Fibroblast of lung (primary cell): Measurements from ENCODE around the gene SERPINB12. TPM values are rescaled to one million over a fixed set of nuclear protein-coding genes. Genes with fewer than 3 reads are reported as not detected.

Experiments used
- DNase-seq, 2 donors: peaks; one replicate each; pipeline versions ENCODE4 v3.0.0 to v3.0.0-alpha.2; 2010; ENCODE audit warnings: low read depth in 2 of 2
- H2AFZ ChIP-seq: 2 replicates; pipeline ENCODE4 v1.5.1; 2012; ENCODE audit warnings: low read length, control low read depth, inconsistent platforms
- H3K27ac ChIP-seq: 2 replicates; pipeline ENCODE4 v1.5.1; 2011; ENCODE audit warnings: low read length, control low read depth; ENCODE audit not compliant: insufficient read depth
- H3K27me3 ChIP-seq: 2 replicates; pipeline ENCODE4 v1.5.1; 2011; ENCODE audit warnings: mild to moderate bottlenecking, low read length; ENCODE audit not compliant: control insufficient read depth, insufficient read depth
- H3K36me3 ChIP-seq: 2 replicates; pipeline ENCODE4 v1.5.1; 2011; ENCODE audit warnings: low read length; ENCODE audit not compliant: control insufficient read depth, insufficient read depth
- H3K4me1 ChIP-seq: 2 replicates; pipeline ENCODE4 v1.5.1; 2011; ENCODE audit warnings: low read length; ENCODE audit not compliant: control insufficient read depth, insufficient read depth; ENCODE audit errors: extremely low read depth
- H3K4me2 ChIP-seq: 2 replicates; pipeline ENCODE4 v1.5.1; 2011; ENCODE audit warnings: low read length, control low read depth; ENCODE audit not compliant: insufficient read depth; ENCODE audit errors: extremely low read depth
- H3K4me3 ChIP-seq, 4 experiments: fragments of 200-600 bp in 1 of 4; sonication (generic) in 1 of 4; replicated peaks in 1 of 4; 2 replicates each; pipeline ENCODE4 v1.5.1; 2011 to 2016; ENCODE audit warnings: low read length in 4 of 4, low read depth in 3 of 4, mild to moderate bottlenecking in 3 of 4, control low read depth in 2 of 4, inconsistent platforms in 1 of 4, mixed read lengths in 1 of 4; ENCODE audit not compliant: insufficient read depth in 1 of 4; ENCODE audit errors: control extremely low read depth in 1 of 4
- H3K79me2 ChIP-seq: 2 replicates; pipeline ENCODE4 v1.5.1; 2012; ENCODE audit warnings: mild to moderate bottlenecking, low read length, inconsistent platforms; ENCODE audit not compliant: control insufficient read depth, insufficient read depth
- H3K9ac ChIP-seq: 2 replicates; pipeline ENCODE4 v1.5.1; 2011; ENCODE audit warnings: mild to moderate bottlenecking, low read length, control low read depth; ENCODE audit not compliant: insufficient read depth
- H3K9me3 ChIP-seq: 2 replicates; pipeline ENCODE4 v1.5.1; 2012; ENCODE audit warnings: low read depth, low read length; ENCODE audit not compliant: control insufficient read depth, insufficient read depth
- H4K20me1 ChIP-seq: 2 replicates; pipeline ENCODE4 v1.5.1; 2011; ENCODE audit warnings: low read length; ENCODE audit not compliant: control insufficient read depth, insufficient read depth; ENCODE audit errors: extremely low read depth
- CTCF ChIP-seq, 2 donors: IDR thresholded peaks in 1 of 2; conservative IDR thresholded peaks in 1 of 2; 1 replicate in 1 of 2; 2 replicates in 1 of 2; pipeline ENCODE4 v1.5.1; 2011 to 2012; ENCODE audit warnings: low read length in 2 of 2, control low read depth in 1 of 2, inconsistent platforms in 1 of 2, low read depth in 1 of 2, mild to moderate bottlenecking in 1 of 2
- EZH2 ChIP-seq: IDR thresholded peaks from 2 replicates; pipeline ENCODE4 v1.5.1; 2012; ENCODE audit warnings: low read length, control low read depth, mild to moderate bottlenecking; ENCODE audit errors: missing control alignments
- polyA plus RNA-seq, 2 donors: library from polyadenylated mRNA; depleted of rRNA in 1 of 2; stranded (reverse) in 1 of 2; unstranded in 1 of 2; fragments of >200 nt; gene quantifications; 2 replicates each; pipeline ENCODE4 v1.2.1, GENCODE V29; 2011 to 2012; ENCODE audit warnings: missing spikeins in 1 of 2
- total RNA-seq: library from RNA; depleted of rRNA; stranded (reverse); fragments of >200 nt; gene quantifications from 2 replicates; pipeline ENCODE4 v1.2.1, GENCODE V29; 2014

The SERPINB12 gene
- total and polyA plus RNA-seq, 2 donors (not counting 1 experiment from before 2014, with no cell fraction given): 0.07 TPM; not detected in 1

GRCh38 chr18:63515801-63516200 is 26.4 kb upstream of the SERPINB12 start:
- Histone ChIP-seq H3K4me3 (no peak overlapping the region), H3K4me2 (no peak overlapping the region), H3K36me3 (no peaks in the 10 kb centered on the region), H3K9ac (no peak overlapping the region), H3K79me2 (no peaks in the 10 kb centered on the region), H3K27me3 (no peaks in the 10 kb centered on the region), H3K27ac (no peak overlapping the region), H3K4me1 (no peaks in the 10 kb centered on the region), H2AFZ (no peak overlapping the region), H4K20me1 (no peaks in the 10 kb centered on the region), H3K9me3 (no peaks in the 10 kb centered on the region)
- TF ChIP-seq CTCF (conservative IDR thresholded peaks at IDR 0.05 in 1 of 2, IDR thresholded peaks at IDR 0.05 in 1 of 2; ENCODE audit: low read depth in 1 of 2, low read length in 2 of 2) (no peak), EZH2 (no peak)
- DNase-seq: no peak

GRCh38 chr18:63518178-63519012 is 23.8 kb upstream of the SERPINB12 start:
- no peaks in the 10 kb centered on the region for H3K9me3 ChIP-seq
- no peak overlapping the region for H3K4me3 ChIP-seq
- peak overlapping the region; percentile 48 for H2AFZ ChIP-seq
- H3K4me1 ChIP-seq: no peaks in the 10 kb centered on the region
- DNase-seq: peak; percentile 48 to 82
- no peaks in the 10 kb centered on the region for H3K36me3 ChIP-seq
- no peak overlapping the region for H3K27ac ChIP-seq
- H4K20me1 ChIP-seq: no peaks in the 10 kb centered on the region
- H3K4me2 ChIP-seq: no peak overlapping the region
- no peaks in the 10 kb centered on the region for H3K79me2 ChIP-seq
- H3K27me3 ChIP-seq: no peaks in the 10 kb centered on the region
- TF ChIP-seq CTCF (conservative IDR thresholded peaks at IDR 0.05 in 1 of 2, IDR thresholded peaks at IDR 0.05 in 1 of 2; ENCODE audit: low read depth in 1 of 2, low read length in 2 of 2): peak; percentile 66 to 76
- no peak for TF ChIP-seq EZH2
- no peak overlapping the region for H3K9ac ChIP-seq

- Histone ChIP-seq H2AFZ (no peak overlapping the region), H3K27me3 (no peaks in the 10 kb centered on the region), H3K9ac (no peak overlapping the region), H3K4me3 (no peak overlapping the region), H3K4me1 (no peaks in the 10 kb centered on the region), H4K20me1 (no peaks in the 10 kb centered on the region), H3K9me3 (no peaks in the 10 kb centered on the region), H3K36me3 (no peaks in the 10 kb centered on the region), H3K79me2 (no peaks in the 10 kb centered on the region), H3K27ac (no peak overlapping the region), H3K4me2 (no peak overlapping the region)
- TF ChIP-seq CTCF (conservative IDR thresholded peaks at IDR 0.05 in 1 of 2, IDR thresholded peaks at IDR 0.05 in 1 of 2; ENCODE audit: low read depth in 1 of 2, low read length in 2 of 2) (no peak), EZH2 (no peak)
- DNase-seq: no peak
Observed at GRCh38 chr18:63520053-63520685, 22.0 kb upstream of the SERPINB12 start.
